A549 (cell line): ENCODE data around the gene MBD3. TPM values are rescaled to one million over a fixed set of nuclear protein-coding genes. Genes with fewer than 3 reads are reported as not detected.

Source experiments
- ATAC-seq, 2 experiments: fragments of 200-7000 bp in 1 of 2; fragments of >200 bp in 1 of 2; cut with Nextera tagmentation in 1 of 2; cut with Tn5 transposase in 1 of 2; 3 replicates each; pipeline versions ENCODE4 v1.8.0 to v1.9.1; 2018 to 2020; ENCODE audit warnings: mild to moderate bottlenecking in 1 of 2, moderate library complexity in 1 of 2
- CTCF ChIA-PET: fragments of 300-600 bp; sonication (Branson Sonifier 250); formaldehyde crosslinking; extraction: SDS; loops from one replicate; lab custom pipeline; 2021; ENCODE audit warnings: antibody characterized with exemption, inconsistent platforms; lab: Yijun Ruan, JAX
- POLR2A ChIA-PET: fragments of 350-600 bp; formaldehyde crosslinking; extraction: SDS; loops from one replicate; lab custom pipeline; 2021; ENCODE audit warnings: antibody characterized with exemption, inconsistent platforms; lab: Yijun Ruan, JAX
- DNase-seq, 2 experiments: peaks; one replicate each; pipeline versions ENCODE4 v3.0.0 to v3.0.0-alpha.2; 2011 to 2016; ENCODE audit warnings: low read depth in 1 of 2, low spot score in 1 of 2
- FAIRE-seq: peaks from 2 replicates; lab custom pipeline; 2011; peaks lifted over from hg19 to GRCh38; lab: Jason Lieb, UNC
- H3K27ac ChIP-seq, 2 experiments: fragments of >200 bp; sonication (Bioruptor Twin); formaldehyde crosslinking; 3 replicates each; pipeline ENCODE4 v1.5.1; 2016 to 2017
- H3K4me1 ChIP-seq: fragments of >200 bp; sonication (Bioruptor Twin); formaldehyde crosslinking; 3 replicates; pipeline ENCODE4 v1.6.1; 2016
- H3K4me2 ChIP-seq: fragments of >200 bp; sonication (Bioruptor Twin); formaldehyde crosslinking; 3 replicates; pipeline ENCODE4 v1.6.1; 2016
- H3K4me3 ChIP-seq: fragments of >200 bp; sonication (Bioruptor Twin); formaldehyde crosslinking; 3 replicates; pipeline ENCODE4 v1.5.1; 2016
- H3K9me3 ChIP-seq: fragments of >200 bp; sonication (Bioruptor Twin); formaldehyde crosslinking; 3 replicates; pipeline ENCODE4 v1.6.1; 2016
- BCL3 ChIP-seq: fragments of >200 bp; sonication (Bioruptor Twin); formaldehyde crosslinking; IDR thresholded peaks from 3 replicates; pipeline ENCODE4 v1.6.1; 2016
- CBX2 ChIP-seq: fragments of 200-600 bp; sonication (generic); IDR thresholded peaks from 2 replicates; pipeline ENCODE4 v1.6.1; 2016; ENCODE audit warnings: low read depth, mild to moderate bottlenecking, borderline replicate concordance
- CBX8 ChIP-seq: fragments of 200-600 bp; sonication (generic); IDR thresholded peaks from 2 replicates; pipeline ENCODE4 v1.6.1; 2016
- CHD2 ChIP-seq: fragments of 150-350 bp; IDR thresholded peaks from 2 replicates; pipeline ENCODE4 v1.6.1; 2014; ENCODE audit warnings: low read length; ENCODE audit not compliant: partially characterized antibody
- CTCF ChIP-seq: fragments of >200 bp; sonication (Bioruptor Twin); formaldehyde crosslinking; IDR thresholded peaks from 3 replicates; pipeline ENCODE4 v1.5.1; 2016
- EHMT2 ChIP-seq: fragments of 200-600 bp; sonication (generic); IDR thresholded peaks from 2 replicates; pipeline ENCODE4 v1.6.1; 2016; ENCODE audit warnings: antibody characterized with exemption, low read depth, mild to moderate bottlenecking, moderate library complexity
- EP300 ChIP-seq, 2 experiments: fragments of >200 bp; sonication (Bioruptor Twin); formaldehyde crosslinking; IDR thresholded peaks; 2 replicates in 1 of 2; 3 replicates in 1 of 2; pipeline ENCODE4 v1.6.1; 2016 to 2017
- FOSB ChIP-seq: fragments of 250-450 bp; sonication (Bioruptor Pico); IDR thresholded peaks from 2 replicates; pipeline ENCODE4 v1.5.0; 2020; ENCODE audit warnings: mild to moderate bottlenecking, moderate library complexity
- FOXS1 ChIP-seq: fragments of 250-450 bp; sonication (Bioruptor Pico); IDR thresholded peaks from 2 replicates; pipeline ENCODE4 v1.5.0; 2020; ENCODE audit warnings: mild to moderate bottlenecking, moderate library complexity
- GATA3 ChIP-seq: IDR thresholded peaks from 2 replicates; pipeline ENCODE4 v1.6.1; 2012; ENCODE audit warnings: borderline replicate concordance
- HDAC2 ChIP-seq: fragments of 200-600 bp; sonication (generic); IDR thresholded peaks from 2 replicates; pipeline ENCODE4 v1.6.1; 2016
- HEYL ChIP-seq: fragments of 250-450 bp; sonication (Bioruptor Pico); IDR thresholded peaks from 2 replicates; pipeline ENCODE4 v1.8.0; 2021; ENCODE audit warnings: mild to moderate bottlenecking, moderate library complexity
- HOXA7 ChIP-seq: fragments of 250-450 bp; sonication (Bioruptor Pico); IDR thresholded peaks from 2 replicates; pipeline ENCODE4 v1.5.0; 2020; ENCODE audit warnings: mild to moderate bottlenecking, moderate library complexity
- HOXB13 ChIP-seq: fragments of 250-450 bp; sonication (Bioruptor Pico); IDR thresholded peaks from 2 replicates; pipeline ENCODE4 v1.5.0; 2020; ENCODE audit warnings: low read depth, mild to moderate bottlenecking, moderate library complexity
- JUN ChIP-seq, 2 experiments: fragments of >200 bp; sonication (Bioruptor Twin); formaldehyde crosslinking; IDR thresholded peaks; 2 replicates in 1 of 2; 3 replicates in 1 of 2; pipeline ENCODE4 v1.6.1; 2016 to 2017
- KDM1A ChIP-seq: fragments of 200-600 bp; sonication (generic); IDR thresholded peaks from 2 replicates; pipeline ENCODE4 v1.6.1; 2016; ENCODE audit warnings: low read depth, mild to moderate bottlenecking
- KDM5A ChIP-seq: fragments of 200-600 bp; sonication (generic); IDR thresholded peaks from 2 replicates; pipeline ENCODE4 v1.6.1; 2016; ENCODE audit warnings: antibody characterized with exemption, mild to moderate bottlenecking
- MAFK ChIP-seq: fragments of 450-650 bp; IDR thresholded peaks from 2 replicates; pipeline ENCODE4 v1.6.1; 2014; ENCODE audit not compliant: partially characterized antibody
- MAX ChIP-seq: IDR thresholded peaks from 2 replicates; pipeline ENCODE4 v1.6.1; 2012
- MAZ ChIP-seq: fragments of 150-350 bp; IDR thresholded peaks from 2 replicates; pipeline ENCODE4 v1.6.1; 2014; ENCODE audit warnings: antibody characterized with exemption, low read depth, low read length, borderline replicate concordance
- MYC ChIP-seq: IDR thresholded peaks from 2 replicates; pipeline ENCODE4 v1.6.1; 2012; ENCODE audit warnings: mild to moderate bottlenecking, inconsistent platforms, low read length, improper control_type of control experiment, borderline replicate concordance
- NPAS2 ChIP-seq: fragments of 250-450 bp; sonication (Bioruptor Pico); IDR thresholded peaks from 2 replicates; pipeline ENCODE4 v1.8.0; 2022; ENCODE audit warnings: mild to moderate bottlenecking, moderate library complexity, borderline replicate concordance
- PHF8 ChIP-seq: fragments of 200-600 bp; sonication (generic); IDR thresholded peaks from 2 replicates; pipeline ENCODE4 v1.6.1; 2016; ENCODE audit warnings: low read depth, mild to moderate bottlenecking, antibody characterized with exemption, moderate library complexity, borderline replicate concordance
- POLR2A ChIP-seq: IDR thresholded peaks from 2 replicates; pipeline ENCODE4 v1.6.1; 2012; ENCODE audit warnings: mild to moderate bottlenecking, low read length
- POLR2AphosphoS2 ChIP-seq: conservative IDR thresholded peaks from 2 replicates; pipeline ENCODE4 v1.6.1; 2012; ENCODE audit warnings: low read length, improper control_type of control experiment, inconsistent platforms
- RAD21 ChIP-seq, 2 experiments: fragments of >200 bp in 1 of 2; sonication (Bioruptor Twin) in 1 of 2; formaldehyde crosslinking in 1 of 2; IDR thresholded peaks in 1 of 2; conservative IDR thresholded peaks in 1 of 2; 2 replicates in 1 of 2; 3 replicates in 1 of 2; pipeline ENCODE4 v1.6.1; 2012 to 2018; ENCODE audit warnings: inconsistent platforms in 1 of 2
- RARB ChIP-seq: fragments of 250-450 bp; sonication (Bioruptor Pico); IDR thresholded peaks from 2 replicates; pipeline ENCODE4 v1.8.0; 2021; ENCODE audit warnings: mild to moderate bottlenecking, moderate library complexity
- RCOR1 ChIP-seq: fragments of 150-350 bp; IDR thresholded peaks from 2 replicates; pipeline ENCODE4 v1.6.1; 2014; ENCODE audit warnings: antibody characterized with exemption, low read length, low read depth
- RFX5 ChIP-seq: fragments of 450-650 bp; IDR thresholded peaks from 2 replicates; pipeline ENCODE4 v1.7.1; 2014; ENCODE audit warnings: antibody characterized with exemption, mild to moderate bottlenecking, moderate library complexity
- RNF2 ChIP-seq: fragments of 200-600 bp; sonication (generic); IDR thresholded peaks from 2 replicates; pipeline ENCODE4 v1.6.1; 2016; ENCODE audit warnings: low read depth, mild to moderate bottlenecking, antibody characterized with exemption, moderate library complexity, borderline replicate concordance
- SMC3 ChIP-seq: fragments of >200 bp; sonication (Bioruptor Twin); formaldehyde crosslinking; IDR thresholded peaks from 3 replicates; pipeline ENCODE4 v1.6.1; 2018; ENCODE audit warnings: inconsistent platforms
- SREBF2 ChIP-seq: fragments of 450-650 bp; IDR thresholded peaks from 2 replicates; pipeline ENCODE4 v1.6.1; 2014; ENCODE audit warnings: mild to moderate bottlenecking, moderate library complexity
- TFCP2L1 ChIP-seq: fragments of 250-450 bp; sonication (Bioruptor Pico); IDR thresholded peaks from 2 replicates; pipeline ENCODE4 v1.5.0; 2021; ENCODE audit warnings: mild to moderate bottlenecking
- TP53 ChIP-seq: fragments of 250-450 bp; sonication (Bioruptor Pico); IDR thresholded peaks from 2 replicates; pipeline ENCODE4 v1.5.0; 2021; ENCODE audit warnings: mild to moderate bottlenecking, moderate library complexity
- ZC3H11A ChIP-seq: fragments of 450-650 bp; IDR thresholded peaks from 2 replicates; pipeline ENCODE4 v1.6.1; 2014; ENCODE audit warnings: antibody characterized with exemption, mild to moderate bottlenecking
- ZSCAN20 ChIP-seq: fragments of 250-450 bp; sonication (Bioruptor Pico); IDR thresholded peaks from 2 replicates; pipeline ENCODE4 v1.8.0; 2022; ENCODE audit warnings: mild to moderate bottlenecking, moderate library complexity
- WGBS: methylation state at CpG from one replicate; pipeline ENCODE4 v1.1.6; 2017; ENCODE audit errors: missing lambda C conversion rate; 5-methylcytosine and 5-hydroxymethylcytosine counted together
- polyA plus RNA-seq, 4 experiments: library from polyadenylated mRNA; depleted of rRNA in 3 of 4; stranded (reverse); fragments of >200 nt; fragmentation: RNase III in 1 of 4; extraction: RNeasy Plus Mini Kit Qiagen cat#74134 plus additional on column Dnase treatment in 1 of 4; gene quantifications; 2 replicates in 3 of 4; 3 replicates in 1 of 4; pipeline ENCODE4 v1.2.3, GENCODE V29; 2011 to 2017
- TF ChIP-seq, protein P1 (sequence below): IDR thresholded peaks from 2 replicates; pipeline ENCODE4 v1.6.1; 2012
- TF ChIP-seq, protein P2 (sequence below): fragments of 450-650 bp; IDR thresholded peaks from 2 replicates; pipeline ENCODE4 v1.6.1; 2014; ENCODE audit warnings: antibody characterized with exemption

Gene MBD3
- polyA plus RNA-seq, 2 of the 4 experiments (the other 2 are of a cell fraction): 22.7 to 41.4 TPM

GRCh38 chr19:1605236-1606137 is 12.8 kb upstream of the MBD3 start, which contains the start of gene UQCR11:
TSS of gene UQCR11 (minus strand) at chr19:1605462. CDS start at chr19:1605409, 53 bp downstream.
- CTCF ChIA-PET: interaction anchor here (0.8 to 2.9 kb wide), 8 partner anchors 20 to 191 kb away, joined by 3 to 13 read pairs (median 3); no protein-coding TSS in a partner anchor
- H3K4me2 ChIP-seq: peak within 1 kb of the TSS; percentile 93
- peak within 1 kb of the TSS; percentile 90 to 98 for H3K27ac ChIP-seq
- ATAC-seq (peak; percentile 93), DNase-seq (peak; percentile 88 to 94), FAIRE-seq (no peak)
- H3K9me3 ChIP-seq: no peaks in the 10 kb centered on the region
- WGBS: 1% methylated on average over 26 of the region's 79 CpGs
- H3K4me1 ChIP-seq: peaks cover 13% of the 10 kb centered on the region
- H3K4me3 ChIP-seq: peak within 1 kb of the TSS; percentile 96
- POLR2A ChIA-PET: interaction anchor here (0.5 to 3.1 kb wide), 5 partner anchors 12 to 267 kb away, joined by 3 to 11 read pairs (median 3); partner anchors contain the start of gene MBD3
- no peak for TF ChIP-seq GATA3
- TF ChIP-seq MAZ: no peak
- peak; percentile 85 for TF ChIP-seq MAX
- no peak for TF ChIP-seq MAFK
- TF ChIP-seq TP53 (CRISPR knock-in tag): no peak
- TF ChIP-seq TFCP2L1 (CRISPR knock-in tag): no peak
- peak; percentile 60; the same call in 1 of the 2 replicates for TF ChIP-seq PHF8
- TF ChIP-seq BCL3: no peak
- no peak for TF ChIP-seq NPAS2 (CRISPR knock-in tag)
- no peak for TF ChIP-seq CHD2
- TF ChIP-seq HDAC2: no peak
- TF ChIP-seq ZC3H11A: no peak
- 0 out of 2 replicates have a peak, but pooled peaks have one; percentile 26 for TF ChIP-seq RFX5
- no peak for TF ChIP-seq KDM1A
- no peak for TF ChIP-seq ZSCAN20
- no peak for TF ChIP-seq CBX2
- TF ChIP-seq RNF2: no peak
- TF ChIP-seq KDM5A: no peak
- TF ChIP-seq SREBF2: no peak
- no peak for TF ChIP-seq EHMT2
- no peak for TF ChIP-seq FOSB (CRISPR knock-in tag)
- TF ChIP-seq, protein P1, sequence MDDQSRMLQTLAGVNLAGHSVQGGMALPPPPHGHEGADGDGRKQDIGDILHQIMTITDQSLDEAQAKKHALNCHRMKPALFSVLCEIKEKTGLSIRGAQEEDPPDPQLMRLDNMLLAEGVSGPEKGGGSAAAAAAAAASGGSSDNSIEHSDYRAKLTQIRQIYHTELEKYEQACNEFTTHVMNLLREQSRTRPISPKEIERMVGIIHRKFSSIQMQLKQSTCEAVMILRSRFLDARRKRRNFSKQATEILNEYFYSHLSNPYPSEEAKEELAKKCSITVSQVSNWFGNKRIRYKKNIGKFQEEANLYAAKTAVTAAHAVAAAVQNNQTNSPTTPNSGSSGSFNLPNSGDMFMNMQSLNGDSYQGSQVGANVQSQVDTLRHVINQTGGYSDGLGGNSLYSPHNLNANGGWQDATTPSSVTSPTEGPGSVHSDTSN: no peak
- TF ChIP-seq HOXB13 (CRISPR knock-in tag): no peak
- TF ChIP-seq RARB (CRISPR knock-in tag): no peak
- TF ChIP-seq EP300 (IDR thresholded peaks at IDR 0.05): no peak
- no peak for TF ChIP-seq MYC
- TF ChIP-seq, protein P2, sequence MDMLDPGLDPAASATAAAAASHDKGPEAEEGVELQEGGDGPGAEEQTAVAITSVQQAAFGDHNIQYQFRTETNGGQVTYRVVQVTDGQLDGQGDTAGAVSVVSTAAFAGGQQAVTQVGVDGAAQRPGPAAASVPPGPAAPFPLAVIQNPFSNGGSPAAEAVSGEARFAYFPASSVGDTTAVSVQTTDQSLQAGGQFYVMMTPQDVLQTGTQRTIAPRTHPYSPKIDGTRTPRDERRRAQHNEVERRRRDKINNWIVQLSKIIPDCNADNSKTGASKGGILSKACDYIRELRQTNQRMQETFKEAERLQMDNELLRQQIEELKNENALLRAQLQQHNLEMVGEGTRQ: peak; percentile 84
- TF ChIP-seq CTCF: 0 out of 3 replicates have a peak, but pooled peaks have one; percentile 15
- no peak for TF ChIP-seq POLR2AphosphoS2
- peak; percentile 61 for TF ChIP-seq POLR2A
- TF ChIP-seq RAD21 (conservative IDR thresholded peaks at IDR 0.05 in 1 of 2, IDR thresholded peaks at IDR 0.05 in 1 of 2): peak; percentile 44 to 48; a peak in 4 of 5 replicates
- TF ChIP-seq SMC3: peak; percentile 23; the same call in 1 of the 3 replicates
- TF ChIP-seq RCOR1: no peak
- TF ChIP-seq HOXA7 (CRISPR knock-in tag): no peak
- no peak for TF ChIP-seq FOXS1
- peak; percentile 22 to 68; a peak in 3 of 5 replicates for TF ChIP-seq JUN (IDR thresholded peaks at IDR 0.05)
- TF ChIP-seq HEYL (CRISPR knock-in tag): no peak
- TF ChIP-seq CBX8: no peak
